OCI-LY7 (cell line): ENCODE results near the gene NRP1. TPM values are rescaled to one million over a fixed set of nuclear protein-coding genes. Genes with fewer than 3 reads are reported as not detected.

Experiments
- BruUV-seq: library from RNA; stranded (reverse); fragments of 400-500 nt; replicated peaks from 2 replicates; lab custom pipeline; 2021; lab: Mats Ljungman, UMichigan
- CTCF ChIA-PET: fragments of 300-600 bp; sonication (Branson Sonifier 250); formaldehyde crosslinking; loops from one replicate; lab custom pipeline; 2022; ENCODE audit warnings: antibody characterized with exemption; ENCODE audit not compliant: unreplicated experiment; lab: Charles Lee
- POLR2A ChIA-PET: fragments of 300-600 bp; sonication (Branson Sonifier 250); formaldehyde crosslinking; loops from one replicate; lab custom pipeline; 2022; ENCODE audit warnings: antibody characterized with exemption; lab: Charles Lee
- DNase-seq: peaks from one replicate; pipeline ENCODE4 v3.0.0-alpha.2; 2015; ENCODE audit warnings: low spot score
- H2AFZ ChIP-seq: fragments of 200-600 bp; sonication (generic), shearing (Covaris generic); 2 replicates; pipeline ENCODE4 v1.6.1; 2014; ENCODE audit warnings: mild to moderate bottlenecking, antibody characterized with exemption, low read length, moderate library complexity
- H3K27ac ChIP-seq: fragments of 200-600 bp; sonication (generic); 2 replicates; pipeline ENCODE4 v1.5.1; 2014; ENCODE audit warnings: mixed run types, low read depth, mild to moderate bottlenecking, moderate library complexity, low read length, inconsistent platforms; ENCODE audit not compliant: poor library complexity, severe bottlenecking
- H3K36me3 ChIP-seq: fragments of 200-600 bp; sonication (generic); 2 replicates; pipeline ENCODE4 v1.6.1; 2014; ENCODE audit warnings: mild to moderate bottlenecking, antibody characterized with exemption, low read length, moderate library complexity, mixed read lengths; ENCODE audit not compliant: insufficient read depth
- H3K4me1 ChIP-seq: fragments of 200-600 bp; sonication (generic); 2 replicates; pipeline ENCODE4 v1.5.1; 2014; ENCODE audit warnings: mild to moderate bottlenecking, low read length; ENCODE audit not compliant: insufficient read depth, poor library complexity, severe bottlenecking
- H3K4me2 ChIP-seq: fragments of 200-600 bp; sonication (generic); 2 replicates; pipeline ENCODE4 v1.6.1; 2014; ENCODE audit warnings: mild to moderate bottlenecking, low read length
- H3K4me3 ChIP-seq: fragments of 200-600 bp; sonication (generic); 2 replicates; pipeline ENCODE4 v1.5.1; 2014; ENCODE audit warnings: mild to moderate bottlenecking, low read depth, low read length; ENCODE audit not compliant: poor library complexity, severe bottlenecking
- H3K79me2 ChIP-seq: fragments of 200-600 bp; sonication (generic); 2 replicates; pipeline ENCODE4 v1.6.1; 2016; ENCODE audit warnings: low read depth, mild to moderate bottlenecking, low read length, moderate library complexity, mixed read lengths; ENCODE audit not compliant: insufficient read depth
- H3K9me2 ChIP-seq: fragments of 200-600 bp; sonication (generic); 2 replicates; pipeline ENCODE4 v1.6.1; 2016; ENCODE audit warnings: mild to moderate bottlenecking, low read length, mixed read lengths; ENCODE audit not compliant: insufficient read depth
- H3K9me3 ChIP-seq: fragments of 200-600 bp; sonication (generic); 2 replicates; pipeline ENCODE4 v1.6.1; 2014; ENCODE audit warnings: mild to moderate bottlenecking, mixed run types, low read length, mixed read lengths
- H4K20me1 ChIP-seq: fragments of 200-600 bp; sonication (generic); 2 replicates; pipeline ENCODE4 v1.6.1; 2014; ENCODE audit warnings: mild to moderate bottlenecking, antibody characterized with exemption, low read length, moderate library complexity, mixed read lengths; ENCODE audit not compliant: insufficient read depth
- EZH2phosphoT487 ChIP-seq: fragments of 200-600 bp; sonication (generic); IDR thresholded peaks from 2 replicates; pipeline ENCODE4 v1.6.1; 2018; ENCODE audit warnings: low read depth, borderline replicate concordance, mild to moderate bottlenecking, mixed run types, antibody characterized with exemption, low read length, moderate library complexity, mixed read lengths
- intact Hi-C: fragments of 100-400 bp; cut with micrococcal nuclease; formaldehyde crosslinking; loops from one replicate; pipeline ENCODE4 v1.10.0; 2022; ENCODE audit not compliant: unreplicated experiment
- total RNA-seq, 2 experiments: library from RNA; depleted of rRNA in 1 of 2; stranded (reverse); fragments of >200 nt in 1 of 2; shearing (Covaris generic) in 1 of 2; gene quantifications; 2 replicates each; pipeline ENCODE4 v1.2.3, GENCODE V29; 2014 to 2022
- TF ChIP-seq, protein P1 (sequence below): fragments of 200-600 bp; sonication (generic); conservative IDR thresholded peaks from 2 replicates; pipeline ENCODE4 v1.5.1; 2014; ENCODE audit warnings: mild to moderate bottlenecking, antibody characterized with exemption, low read length, moderate library complexity, mixed read lengths

NRP1 gene
- total RNA-seq, 2 experiments from 2014 or later: not detected

DNA sequence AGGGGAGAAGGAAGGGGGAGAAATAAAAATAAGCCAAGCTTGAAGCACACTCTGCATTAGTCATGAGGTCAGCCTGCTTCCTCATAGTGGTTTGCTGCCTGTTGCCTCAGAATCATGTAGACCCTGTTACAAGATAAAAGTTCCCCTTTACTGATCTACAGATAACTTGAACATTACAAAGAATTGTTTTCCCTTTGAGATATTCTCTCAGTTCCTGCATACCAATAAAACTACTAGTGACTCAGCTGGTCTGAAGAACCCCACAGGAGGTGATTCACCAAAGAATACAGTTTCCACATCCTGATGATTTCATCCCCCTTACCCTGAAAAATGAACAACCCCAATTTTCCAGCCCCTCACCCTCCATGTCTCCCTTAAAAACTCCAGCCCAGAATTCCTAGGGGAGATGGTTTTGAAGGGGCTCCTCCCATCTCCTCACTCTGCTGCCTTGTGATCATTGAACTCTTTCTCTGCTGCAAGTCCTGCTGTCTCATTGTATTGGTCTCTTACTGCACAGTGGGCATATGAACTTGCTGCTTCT, 31.5 kb upstream of the NRP1 start:
- Histone ChIP-seq H3K9me2 (no peaks in the 10 kb centered on the region), H3K9me3 (no peaks in the 10 kb centered on the region), H2AFZ (no peak overlapping the region), H3K79me2 (no peaks in the 10 kb centered on the region), H3K36me3 (no peaks in the 10 kb centered on the region), H3K27ac (no peak overlapping the region), H4K20me1 (no peaks in the 10 kb centered on the region), H3K4me1 (no peaks in the 10 kb centered on the region), H3K4me3 (no peak overlapping the region), H3K4me2 (no peak overlapping the region)
- TF ChIP-seq EZH2phosphoT487: no peak
- TF ChIP-seq, protein P1, sequence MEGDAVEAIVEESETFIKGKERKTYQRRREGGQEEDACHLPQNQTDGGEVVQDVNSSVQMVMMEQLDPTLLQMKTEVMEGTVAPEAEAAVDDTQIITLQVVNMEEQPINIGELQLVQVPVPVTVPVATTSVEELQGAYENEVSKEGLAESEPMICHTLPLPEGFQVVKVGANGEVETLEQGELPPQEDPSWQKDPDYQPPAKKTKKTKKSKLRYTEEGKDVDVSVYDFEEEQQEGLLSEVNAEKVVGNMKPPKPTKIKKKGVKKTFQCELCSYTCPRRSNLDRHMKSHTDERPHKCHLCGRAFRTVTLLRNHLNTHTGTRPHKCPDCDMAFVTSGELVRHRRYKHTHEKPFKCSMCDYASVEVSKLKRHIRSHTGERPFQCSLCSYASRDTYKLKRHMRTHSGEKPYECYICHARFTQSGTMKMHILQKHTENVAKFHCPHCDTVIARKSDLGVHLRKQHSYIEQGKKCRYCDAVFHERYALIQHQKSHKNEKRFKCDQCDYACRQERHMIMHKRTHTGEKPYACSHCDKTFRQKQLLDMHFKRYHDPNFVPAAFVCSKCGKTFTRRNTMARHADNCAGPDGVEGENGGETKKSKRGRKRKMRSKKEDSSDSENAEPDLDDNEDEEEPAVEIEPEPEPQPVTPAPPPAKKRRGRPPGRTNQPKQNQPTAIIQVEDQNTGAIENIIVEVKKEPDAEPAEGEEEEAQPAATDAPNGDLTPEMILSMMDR: no peak
- CTCF ChIA-PET: no interaction called here
- POLR2A ChIA-PET: interaction anchor here (0.6 kb wide), 1 partner anchor 702 kb away, joined by 3 read pairs; no protein-coding TSS in a partner anchor
- intact Hi-C loops: no loop called here
- no peak for DNase-seq
- no TSS peak for BruUV-seq

DNA sequence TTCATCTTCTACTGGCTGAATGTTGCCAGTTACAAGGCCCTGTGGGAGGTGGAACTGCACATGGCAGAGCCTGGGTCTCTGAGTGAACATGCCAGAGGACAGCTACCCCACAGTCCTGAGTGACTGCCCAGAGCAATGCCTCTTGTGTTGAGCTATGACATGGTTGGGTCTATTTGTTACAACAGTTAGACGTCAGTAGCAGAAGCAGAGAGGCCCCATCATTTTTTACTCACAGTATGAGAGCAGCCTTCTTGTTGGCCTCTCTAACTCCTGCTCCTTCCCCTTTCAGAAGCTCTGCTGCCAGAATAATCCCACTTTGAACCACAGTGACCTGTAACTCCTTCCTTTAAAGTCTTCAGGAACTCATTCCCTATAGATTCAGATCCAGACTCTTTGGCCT, 30.8 kb upstream of the NRP1 start:
- Histone ChIP-seq H3K4me2 (no peak overlapping the region), H3K4me3 (no peak overlapping the region)
- POLR2A ChIA-PET: no interaction called here

DNA sequence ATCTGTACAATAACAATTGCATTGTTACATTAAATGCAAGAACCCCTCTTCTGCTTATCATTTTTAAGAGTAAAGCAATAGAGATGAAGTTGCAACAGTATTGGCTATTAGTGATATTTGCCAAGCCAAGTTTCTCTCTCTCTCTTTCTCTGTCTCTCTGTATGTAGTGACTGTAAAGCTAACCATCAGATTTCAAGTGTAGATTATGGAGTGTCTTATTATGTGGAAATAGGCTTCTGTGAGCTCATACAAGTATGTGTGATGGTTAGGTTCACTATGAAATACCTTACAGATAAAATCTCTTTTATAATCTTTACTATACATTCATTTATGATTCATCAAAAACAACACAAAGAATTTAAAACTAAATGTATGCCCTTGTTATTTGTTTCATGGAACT, 28.6 kb upstream of the NRP1 start:
- TF ChIP-seq, protein P1: no peak
- TF ChIP-seq EZH2phosphoT487: no peak
- no peak for DNase-seq
- ChIA-PET POLR2A (interaction anchor here (1.3 kb wide), 1 partner anchor 15 kb away, joined by 7 read pairs; no protein-coding TSS in a partner anchor), CTCF (no interaction called here)
- H3K9me3 ChIP-seq: no peaks in the 10 kb centered on the region
- H3K79me2 ChIP-seq: no peaks in the 10 kb centered on the region
- no peaks in the 10 kb centered on the region for H3K36me3 ChIP-seq
- BruUV-seq: no TSS peak
- H3K4me1 ChIP-seq: no peaks in the 10 kb centered on the region
- intact Hi-C loops: no loop called here
- no peaks in the 10 kb centered on the region for H3K9me2 ChIP-seq
- H3K4me2 ChIP-seq: no peak overlapping the region
- H3K4me3 ChIP-seq: no peak overlapping the region
- H4K20me1 ChIP-seq: no peaks in the 10 kb centered on the region
- no peak overlapping the region for H3K27ac ChIP-seq
- H2AFZ ChIP-seq: no peak overlapping the region

More for the DNA sequence above, 30.8 kb upstream of the NRP1 start:
- no peak for DNase-seq
- H4K20me1 ChIP-seq: no peaks in the 10 kb centered on the region
- H3K36me3 ChIP-seq: no peaks in the 10 kb centered on the region
- intact Hi-C loops: no loop called here
- CTCF ChIA-PET: no interaction called here
- TF ChIP-seq, protein P1: no peak
- TF ChIP-seq EZH2phosphoT487: no peak
- no TSS peak for BruUV-seq
- no peaks in the 10 kb centered on the region for H3K4me1 ChIP-seq
- no peak overlapping the region for H3K27ac ChIP-seq
- H3K9me3 ChIP-seq: no peaks in the 10 kb centered on the region
- H3K79me2 ChIP-seq: no peaks in the 10 kb centered on the region
- no peaks in the 10 kb centered on the region for H3K9me2 ChIP-seq
- no peak overlapping the region for H2AFZ ChIP-seq
